ENCODE measurements around the gene IQSEC3. TPM values are rescaled to one million over a fixed set of nuclear protein-coding genes. Genes with fewer than 3 reads are reported as not detected.

The IQSEC3 gene
- total RNA-seq, 1 experiment from 2014 or later = 1.7 TPM

DNA sequence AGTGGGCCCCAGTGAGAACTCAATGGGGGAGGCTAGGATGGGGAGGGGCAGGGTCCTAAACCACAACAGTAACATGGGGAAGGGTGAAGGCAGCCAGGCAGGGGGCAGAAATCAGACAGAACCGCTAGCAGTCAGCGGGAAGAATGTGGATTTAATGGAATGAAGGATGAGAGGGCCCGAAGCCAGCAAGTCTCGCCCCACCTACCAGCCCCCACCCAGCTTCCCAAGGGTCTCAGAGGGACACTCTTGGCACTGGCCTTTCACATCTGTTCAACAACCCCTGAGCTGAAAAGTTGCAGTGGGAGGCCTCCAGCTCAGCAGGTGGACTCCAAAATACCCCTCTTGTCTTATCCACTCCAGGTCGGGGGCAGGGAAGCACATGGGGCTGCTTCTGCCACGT, 153.9 kb downstream of the IQSEC3 start (continued):
- TF ChIP-seq, protein P1, sequence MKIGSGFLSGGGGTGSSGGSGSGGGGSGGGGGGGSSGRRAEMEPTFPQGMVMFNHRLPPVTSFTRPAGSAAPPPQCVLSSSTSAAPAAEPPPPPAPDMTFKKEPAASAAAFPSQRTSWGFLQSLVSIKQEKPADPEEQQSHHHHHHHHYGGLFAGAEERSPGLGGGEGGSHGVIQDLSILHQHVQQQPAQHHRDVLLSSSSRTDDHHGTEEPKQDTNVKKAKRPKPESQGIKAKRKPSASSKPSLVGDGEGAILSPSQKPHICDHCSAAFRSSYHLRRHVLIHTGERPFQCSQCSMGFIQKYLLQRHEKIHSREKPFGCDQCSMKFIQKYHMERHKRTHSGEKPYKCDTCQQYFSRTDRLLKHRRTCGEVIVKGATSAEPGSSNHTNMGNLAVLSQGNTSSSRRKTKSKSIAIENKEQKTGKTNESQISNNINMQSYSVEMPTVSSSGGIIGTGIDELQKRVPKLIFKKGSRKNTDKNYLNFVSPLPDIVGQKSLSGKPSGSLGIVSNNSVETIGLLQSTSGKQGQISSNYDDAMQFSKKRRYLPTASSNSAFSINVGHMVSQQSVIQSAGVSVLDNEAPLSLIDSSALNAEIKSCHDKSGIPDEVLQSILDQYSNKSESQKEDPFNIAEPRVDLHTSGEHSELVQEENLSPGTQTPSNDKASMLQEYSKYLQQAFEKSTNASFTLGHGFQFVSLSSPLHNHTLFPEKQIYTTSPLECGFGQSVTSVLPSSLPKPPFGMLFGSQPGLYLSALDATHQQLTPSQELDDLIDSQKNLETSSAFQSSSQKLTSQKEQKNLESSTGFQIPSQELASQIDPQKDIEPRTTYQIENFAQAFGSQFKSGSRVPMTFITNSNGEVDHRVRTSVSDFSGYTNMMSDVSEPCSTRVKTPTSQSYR (CRISPR knock-in tag; IDR thresholded peaks at IDR 0.05) = no peak
- TF ChIP-seq CREB1 (CRISPR knock-in tag; IDR thresholded peaks at IDR 0.05) (no peak), NFE2L1 (CRISPR knock-in tag; IDR thresholded peaks at IDR 0.05) (no peak)

DNA sequence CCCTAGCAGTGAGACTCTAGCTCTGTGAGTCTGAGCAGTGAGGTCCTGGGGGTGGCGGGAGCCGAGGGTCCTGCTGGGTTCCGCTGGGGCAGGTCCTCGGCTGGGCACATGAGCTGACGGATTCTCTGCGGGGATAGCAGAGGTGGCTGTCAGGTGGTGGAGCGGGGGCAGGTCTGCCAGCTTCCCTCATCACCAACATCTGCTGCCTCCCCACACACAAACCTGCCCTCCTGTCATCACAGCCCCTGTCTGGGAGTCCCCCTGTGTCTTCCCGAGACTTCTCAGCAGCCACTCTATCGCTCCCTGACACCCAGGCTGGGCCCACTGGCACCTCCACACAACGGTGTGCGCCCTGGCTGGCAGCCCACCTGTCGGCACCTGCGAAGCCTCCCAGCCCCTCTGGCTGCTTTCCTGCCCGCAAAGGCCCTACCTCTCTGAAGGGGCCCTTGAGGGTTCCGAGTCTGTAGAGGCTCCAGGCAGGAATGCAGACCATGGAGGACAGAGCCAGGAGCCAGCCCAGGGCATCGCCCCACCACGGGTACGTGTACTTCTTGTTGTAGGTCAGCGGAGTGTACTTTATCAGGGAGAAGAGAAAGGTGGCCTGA, 154.5 kb downstream of the IQSEC3 start:
- Mint-ChIP-seq H3K4me1 (peaks cover 9% of the 10 kb centered on the region), H3K4me3 (no peak overlapping the region), H3K9me3 (no peaks in the 10 kb centered on the region), H3K27me3 (ENCODE audit: low read depth) (peaks cover 5% of the 10 kb centered on the region; the same call in 1 of the 2 replicates), H3K36me3 (no peaks in the 10 kb centered on the region), H3K27ac (no peak overlapping the region)
- ATAC-seq = no peak
- TF ChIP-seq, protein P2, sequence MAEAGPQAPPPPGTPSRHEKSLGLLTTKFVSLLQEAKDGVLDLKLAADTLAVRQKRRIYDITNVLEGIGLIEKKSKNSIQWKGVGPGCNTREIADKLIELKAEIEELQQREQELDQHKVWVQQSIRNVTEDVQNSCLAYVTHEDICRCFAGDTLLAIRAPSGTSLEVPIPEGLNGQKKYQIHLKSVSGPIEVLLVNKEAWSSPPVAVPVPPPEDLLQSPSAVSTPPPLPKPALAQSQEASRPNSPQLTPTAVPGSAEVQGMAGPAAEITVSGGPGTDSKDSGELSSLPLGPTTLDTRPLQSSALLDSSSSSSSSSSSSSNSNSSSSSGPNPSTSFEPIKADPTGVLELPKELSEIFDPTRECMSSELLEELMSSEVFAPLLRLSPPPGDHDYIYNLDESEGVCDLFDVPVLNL (CRISPR knock-in tag; IDR thresholded peaks at IDR 0.05; ENCODE audit: borderline replicate concordance, low read depth) = no peak
- TF ChIP-seq FOXK1 (CRISPR knock-in tag; IDR thresholded peaks at IDR 0.05) (no peak), ZNF317 (CRISPR knock-in tag; IDR thresholded peaks at IDR 0.05; ENCODE audit: borderline replicate concordance, low read depth) (no peak), ZNF138 (CRISPR knock-in tag; conservative IDR thresholded peaks at IDR 0.05) (no peak), NFE2L1 (CRISPR knock-in tag; IDR thresholded peaks at IDR 0.05) (no peak), ATF1 (CRISPR knock-in tag; IDR thresholded peaks at IDR 0.05) (no peak), ELF4 (CRISPR knock-in tag; IDR thresholded peaks at IDR 0.05; ENCODE audit: low read depth) (no peak), CREM (CRISPR knock-in tag; IDR thresholded peaks at IDR 0.05) (no peak), TEAD4 (CRISPR knock-in tag; IDR thresholded peaks at IDR 0.05) (no peak), NR2C2 (CRISPR knock-in tag; IDR thresholded peaks at IDR 0.05) (no peak)
- TF ChIP-seq, protein P3, sequence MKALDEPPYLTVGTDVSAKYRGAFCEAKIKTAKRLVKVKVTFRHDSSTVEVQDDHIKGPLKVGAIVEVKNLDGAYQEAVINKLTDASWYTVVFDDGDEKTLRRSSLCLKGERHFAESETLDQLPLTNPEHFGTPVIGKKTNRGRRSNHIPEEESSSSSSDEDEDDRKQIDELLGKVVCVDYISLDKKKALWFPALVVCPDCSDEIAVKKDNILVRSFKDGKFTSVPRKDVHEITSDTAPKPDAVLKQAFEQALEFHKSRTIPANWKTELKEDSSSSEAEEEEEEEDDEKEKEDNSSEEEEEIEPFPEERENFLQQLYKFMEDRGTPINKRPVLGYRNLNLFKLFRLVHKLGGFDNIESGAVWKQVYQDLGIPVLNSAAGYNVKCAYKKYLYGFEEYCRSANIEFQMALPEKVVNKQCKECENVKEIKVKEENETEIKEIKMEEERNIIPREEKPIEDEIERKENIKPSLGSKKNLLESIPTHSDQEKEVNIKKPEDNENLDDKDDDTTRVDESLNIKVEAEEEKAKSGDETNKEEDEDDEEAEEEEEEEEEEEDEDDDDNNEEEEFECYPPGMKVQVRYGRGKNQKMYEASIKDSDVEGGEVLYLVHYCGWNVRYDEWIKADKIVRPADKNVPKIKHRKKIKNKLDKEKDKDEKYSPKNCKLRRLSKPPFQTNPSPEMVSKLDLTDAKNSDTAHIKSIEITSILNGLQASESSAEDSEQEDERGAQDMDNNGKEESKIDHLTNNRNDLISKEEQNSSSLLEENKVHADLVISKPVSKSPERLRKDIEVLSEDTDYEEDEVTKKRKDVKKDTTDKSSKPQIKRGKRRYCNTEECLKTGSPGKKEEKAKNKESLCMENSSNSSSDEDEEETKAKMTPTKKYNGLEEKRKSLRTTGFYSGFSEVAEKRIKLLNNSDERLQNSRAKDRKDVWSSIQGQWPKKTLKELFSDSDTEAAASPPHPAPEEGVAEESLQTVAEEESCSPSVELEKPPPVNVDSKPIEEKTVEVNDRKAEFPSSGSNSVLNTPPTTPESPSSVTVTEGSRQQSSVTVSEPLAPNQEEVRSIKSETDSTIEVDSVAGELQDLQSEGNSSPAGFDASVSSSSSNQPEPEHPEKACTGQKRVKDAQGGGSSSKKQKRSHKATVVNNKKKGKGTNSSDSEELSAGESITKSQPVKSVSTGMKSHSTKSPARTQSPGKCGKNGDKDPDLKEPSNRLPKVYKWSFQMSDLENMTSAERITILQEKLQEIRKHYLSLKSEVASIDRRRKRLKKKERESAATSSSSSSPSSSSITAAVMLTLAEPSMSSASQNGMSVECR (CRISPR knock-in tag; IDR thresholded peaks at IDR 0.05; ENCODE audit: borderline replicate concordance) = no peak
- TF ChIP-seq, protein P4, sequence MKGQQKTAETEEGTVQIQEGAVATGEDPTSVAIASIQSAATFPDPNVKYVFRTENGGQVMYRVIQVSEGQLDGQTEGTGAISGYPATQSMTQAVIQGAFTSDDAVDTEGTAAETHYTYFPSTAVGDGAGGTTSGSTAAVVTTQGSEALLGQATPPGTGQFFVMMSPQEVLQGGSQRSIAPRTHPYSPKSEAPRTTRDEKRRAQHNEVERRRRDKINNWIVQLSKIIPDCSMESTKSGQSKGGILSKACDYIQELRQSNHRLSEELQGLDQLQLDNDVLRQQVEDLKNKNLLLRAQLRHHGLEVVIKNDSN (CRISPR knock-in tag; IDR thresholded peaks at IDR 0.05) = no peak
- TF ChIP-seq, protein P5, sequence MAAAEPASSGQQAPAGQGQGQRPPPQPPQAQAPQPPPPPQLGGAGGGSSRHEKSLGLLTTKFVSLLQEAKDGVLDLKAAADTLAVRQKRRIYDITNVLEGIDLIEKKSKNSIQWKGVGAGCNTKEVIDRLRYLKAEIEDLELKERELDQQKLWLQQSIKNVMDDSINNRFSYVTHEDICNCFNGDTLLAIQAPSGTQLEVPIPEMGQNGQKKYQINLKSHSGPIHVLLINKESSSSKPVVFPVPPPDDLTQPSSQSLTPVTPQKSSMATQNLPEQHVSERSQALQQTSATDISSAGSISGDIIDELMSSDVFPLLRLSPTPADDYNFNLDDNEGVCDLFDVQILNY (CRISPR knock-in tag; IDR thresholded peaks at IDR 0.05) = no peak
- POLR2A ChIA-PET = no interaction called here
- DNase-seq (ENCODE audit: low spot score) = no peak
- CTCF ChIA-PET = interaction anchor here (1.2 to 3.9 kb wide), 16 partner anchors 9 to 255 kb away, joined by 3 to 52 read pairs (median 13); no protein-coding TSS in a partner anchor
